ENCODE measurements around the gene MEIKIN. TPM values are rescaled to one million over a fixed set of nuclear protein-coding genes. Genes with fewer than 3 reads are reported as not detected.

The MEIKIN gene, protein sequence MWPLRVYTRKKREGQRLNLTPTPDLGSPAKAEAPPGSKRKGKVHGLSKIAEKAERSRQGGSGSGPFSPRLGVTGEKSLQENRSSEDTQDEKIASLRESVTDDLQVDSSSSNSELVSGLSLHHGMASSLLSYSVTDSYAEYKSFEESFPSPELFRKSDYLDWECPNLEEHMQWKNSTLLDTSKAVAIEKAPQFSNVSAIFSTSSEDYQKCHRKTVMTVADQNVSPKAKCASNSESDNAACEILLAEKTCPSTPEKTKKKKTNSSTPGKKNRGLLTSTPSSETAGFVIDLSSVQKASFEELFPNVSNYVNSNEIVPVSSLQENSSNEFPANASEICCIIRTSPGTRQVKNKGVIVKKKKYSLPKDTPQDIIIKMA
- not detected in 2 replicates for polyA plus RNA-seq (2014; cell fraction: cytosol; rRNA removed)
- not detected in 2 replicates for polyA plus RNA-seq (2014; cell fraction: nucleus; rRNA removed)

DNA sequence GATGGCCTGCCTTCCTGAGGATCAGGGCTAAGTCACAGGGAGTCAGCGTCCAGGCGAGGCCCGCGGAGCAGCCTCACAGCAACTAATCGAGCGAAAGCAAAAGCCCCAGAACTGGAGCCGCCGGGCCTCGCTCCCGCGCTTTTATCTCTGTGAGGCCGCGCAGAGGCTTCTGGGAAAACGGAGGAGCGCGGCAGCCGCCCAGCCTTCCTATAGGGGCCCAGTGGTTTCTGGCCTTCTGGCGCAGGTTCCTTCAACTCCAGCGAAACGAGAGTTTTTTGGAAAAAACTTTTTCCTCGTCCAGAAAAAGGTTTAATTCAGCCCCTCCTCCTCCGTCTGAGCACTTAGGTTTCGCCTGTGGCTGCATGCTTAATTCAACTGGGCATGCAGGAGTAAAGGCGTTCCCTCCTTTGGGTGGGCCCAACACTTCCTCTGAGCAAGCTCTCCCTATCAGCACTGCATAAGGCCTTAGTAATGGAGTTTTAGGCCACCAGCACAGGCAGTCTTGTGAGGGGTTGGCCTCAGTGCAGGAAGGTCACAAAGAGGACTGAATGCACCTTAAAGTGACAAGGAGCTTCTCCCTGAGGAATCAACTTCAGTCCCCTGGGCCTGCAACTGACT is at the start of gene MEIKIN:
TSS of gene MEIKIN (minus strand) at position 113 of the 618 bp plus-strand sequence. CDS start 158 bp downstream, outside the sequence.
- no peak for DNase-seq (ENCODE audit: low spot score)

DNA sequence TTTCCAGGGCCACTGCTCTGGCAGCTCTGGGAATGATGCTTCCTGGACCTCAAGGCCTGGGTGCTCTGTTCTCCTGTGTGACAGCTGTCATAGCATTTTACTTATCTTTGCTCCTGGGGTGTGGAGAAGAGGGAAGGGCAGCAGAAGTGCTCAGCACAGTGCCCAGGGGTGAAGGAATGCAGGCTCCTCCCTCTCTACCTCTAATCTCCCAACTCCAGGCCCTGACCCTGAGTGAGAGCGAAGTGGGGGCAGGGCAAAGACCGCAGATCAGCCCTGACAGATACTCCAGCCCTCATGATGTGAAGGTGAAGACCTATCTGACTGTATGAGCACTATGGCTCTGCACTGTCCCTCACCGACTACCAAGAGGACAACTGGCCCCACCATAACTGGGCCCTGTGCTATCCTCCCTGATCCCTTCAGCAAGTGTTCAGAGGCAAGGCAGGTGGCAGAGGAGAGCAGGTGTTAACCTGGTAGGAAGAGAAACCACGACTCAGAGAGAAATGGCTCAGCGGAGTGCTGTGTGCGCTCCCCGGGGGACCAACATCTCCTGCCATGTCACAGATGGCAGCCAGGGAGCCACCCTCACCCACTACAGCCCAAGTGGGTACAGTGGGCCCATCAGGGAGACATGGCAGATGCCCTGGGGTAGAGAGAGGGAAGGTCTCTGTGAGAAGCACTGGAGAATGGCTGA is 49.2 kb upstream of the MEIKIN start:
- no peak for DNase-seq (ENCODE audit: low spot score)

DNA sequence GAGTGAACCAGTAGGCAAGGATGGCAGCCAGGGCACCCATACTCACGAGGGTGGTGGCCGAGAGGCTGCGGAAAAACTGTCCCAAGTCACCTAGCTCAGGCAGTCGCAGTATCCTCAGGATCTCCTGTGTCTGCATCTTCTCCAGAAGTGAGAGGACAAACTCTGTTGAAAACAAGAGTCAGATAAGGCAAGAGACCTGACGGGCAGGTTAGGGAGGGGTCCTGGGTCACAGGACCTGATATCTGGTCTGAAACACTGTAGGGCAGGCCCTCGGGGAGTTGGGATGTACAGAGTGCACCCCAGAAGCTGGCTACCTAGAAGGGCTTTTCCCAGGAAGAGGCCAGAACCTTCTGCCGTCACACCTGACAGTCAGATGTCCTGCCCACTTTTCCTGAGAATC is 48.6 kb upstream of the MEIKIN start:
- DNase-seq (ENCODE audit: low spot score), result no peak

DNA sequence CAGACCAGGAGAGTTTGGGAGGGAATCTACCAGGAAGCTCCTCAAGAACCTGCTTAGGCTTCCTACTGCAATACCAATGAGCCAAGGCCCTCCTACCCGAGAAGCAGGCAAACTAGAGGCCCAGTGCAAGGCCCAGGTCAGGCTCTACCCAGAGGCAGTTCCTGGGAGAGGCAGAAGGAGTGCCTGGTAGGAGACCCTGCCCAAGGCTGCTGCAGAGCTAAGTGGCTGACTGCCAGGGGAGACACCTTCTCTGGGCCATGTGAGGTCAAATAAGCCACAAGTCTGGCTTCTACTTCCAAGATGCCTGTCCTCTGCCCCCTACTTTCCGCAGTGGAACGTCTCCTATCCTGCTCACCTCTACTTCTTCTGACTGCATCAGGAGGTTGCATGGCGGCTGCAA is 48.2 kb upstream of the MEIKIN start:
- no peak for DNase-seq (ENCODE audit: low spot score)

GRCh38 chr5:131992370-131992769 is 46.9 kb upstream of the MEIKIN start:
- DNase-seq (ENCODE audit: low spot score), result no peak

DNA sequence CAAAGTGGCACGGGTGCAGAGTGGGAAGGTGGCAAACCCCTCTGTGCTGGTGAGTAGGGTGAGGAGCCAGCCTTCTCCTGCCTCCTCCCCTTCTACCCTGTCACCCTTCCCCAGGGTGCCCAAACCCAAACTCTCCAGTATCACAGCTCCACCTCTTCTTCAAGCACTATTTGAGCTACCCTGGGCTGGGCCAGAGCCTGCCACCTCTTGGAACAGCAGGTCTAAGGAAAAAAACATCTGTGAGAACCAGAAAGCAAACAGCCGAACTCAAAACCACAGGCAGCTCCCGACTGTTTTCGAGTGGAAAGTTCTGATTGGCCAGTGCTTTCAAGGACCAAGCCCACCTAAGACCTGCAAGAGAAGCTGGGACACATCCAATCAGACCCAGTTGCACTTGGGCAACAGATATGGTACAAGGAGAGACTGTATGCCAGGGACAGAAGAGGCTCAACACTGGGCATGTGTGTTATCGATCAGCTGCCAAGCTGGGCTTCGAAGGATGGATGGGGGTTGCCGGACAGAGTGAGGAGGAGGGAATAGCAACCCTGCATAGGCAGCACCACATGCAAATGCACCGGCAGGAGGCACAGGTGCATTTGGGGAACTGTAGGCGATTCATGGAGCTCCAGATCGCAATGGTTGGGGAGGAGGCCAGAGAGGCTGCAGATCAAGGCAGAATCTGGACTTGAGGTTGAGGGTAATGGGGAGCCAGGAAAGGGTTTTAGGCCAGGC is 46.3 kb upstream of the MEIKIN start:
- DNase-seq (ENCODE audit: low spot score), result no peak

DNA sequence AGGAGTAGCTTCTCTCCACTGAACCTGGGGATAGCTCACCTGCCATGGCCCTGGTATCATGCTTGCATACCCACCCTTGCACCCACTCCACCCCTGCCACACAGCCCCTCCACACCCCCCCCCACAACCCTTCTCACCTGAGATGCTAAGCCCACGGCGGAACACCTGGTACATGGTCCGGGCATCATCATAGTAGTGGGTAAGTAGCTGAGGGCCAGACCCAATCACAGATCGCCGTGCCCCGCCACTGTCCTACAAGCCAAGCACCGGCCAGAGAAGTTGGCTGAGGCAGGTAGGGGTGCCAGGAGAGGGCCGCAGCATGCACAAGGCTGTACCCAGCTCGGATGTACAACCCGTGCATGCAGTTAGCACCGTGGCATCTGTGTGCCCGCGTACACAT is 45.3 kb upstream of the MEIKIN start:
- no peak for DNase-seq (ENCODE audit: low spot score)

- no peak for DNase-seq (ENCODE audit: low spot score)
Observed at GRCh38 chr5:131988601-131989000, 43.1 kb upstream of the MEIKIN start.

- no peak for DNase-seq (ENCODE audit: low spot score)
Observed at GRCh38 chr5:131987251-131987650, 41.8 kb upstream of the MEIKIN start.

DNA sequence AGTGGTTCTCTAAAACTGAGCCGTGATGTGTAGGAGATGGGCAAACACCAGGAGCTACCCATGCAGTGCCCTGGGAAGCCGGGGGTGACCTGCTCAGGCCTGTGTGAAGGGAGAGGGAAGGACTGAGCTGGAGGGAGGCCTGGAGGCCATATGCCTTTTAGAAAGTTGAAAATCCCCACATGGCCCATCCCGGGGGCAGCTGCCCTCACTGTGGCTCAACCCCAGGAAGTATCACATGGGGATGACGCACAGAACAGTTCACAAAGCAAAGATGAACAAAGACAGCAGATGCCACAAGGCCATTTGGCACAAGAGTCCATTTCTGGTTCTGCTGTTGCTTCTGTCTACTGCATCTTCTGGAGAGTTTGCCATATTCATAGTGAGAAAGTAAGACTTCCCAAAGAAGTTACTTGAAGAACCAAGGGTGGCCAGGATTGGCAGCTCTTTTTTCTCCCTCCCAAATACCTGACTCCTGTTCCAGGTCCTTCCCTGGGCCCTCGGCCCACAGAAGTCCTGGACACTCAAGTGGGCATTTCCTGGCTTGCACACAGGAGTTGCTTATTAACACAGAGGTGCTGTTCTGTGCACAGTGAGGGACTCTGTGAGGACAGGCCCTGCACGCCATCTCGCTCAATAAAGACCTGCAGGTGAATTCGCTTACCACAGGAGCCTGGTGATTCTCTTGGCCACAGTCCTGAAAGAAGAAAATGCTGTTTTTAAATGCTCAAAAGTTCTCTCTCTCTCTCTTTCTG is 40.9 kb upstream of the MEIKIN start:
- DNase-seq (ENCODE audit: low spot score), result no peak

DNA sequence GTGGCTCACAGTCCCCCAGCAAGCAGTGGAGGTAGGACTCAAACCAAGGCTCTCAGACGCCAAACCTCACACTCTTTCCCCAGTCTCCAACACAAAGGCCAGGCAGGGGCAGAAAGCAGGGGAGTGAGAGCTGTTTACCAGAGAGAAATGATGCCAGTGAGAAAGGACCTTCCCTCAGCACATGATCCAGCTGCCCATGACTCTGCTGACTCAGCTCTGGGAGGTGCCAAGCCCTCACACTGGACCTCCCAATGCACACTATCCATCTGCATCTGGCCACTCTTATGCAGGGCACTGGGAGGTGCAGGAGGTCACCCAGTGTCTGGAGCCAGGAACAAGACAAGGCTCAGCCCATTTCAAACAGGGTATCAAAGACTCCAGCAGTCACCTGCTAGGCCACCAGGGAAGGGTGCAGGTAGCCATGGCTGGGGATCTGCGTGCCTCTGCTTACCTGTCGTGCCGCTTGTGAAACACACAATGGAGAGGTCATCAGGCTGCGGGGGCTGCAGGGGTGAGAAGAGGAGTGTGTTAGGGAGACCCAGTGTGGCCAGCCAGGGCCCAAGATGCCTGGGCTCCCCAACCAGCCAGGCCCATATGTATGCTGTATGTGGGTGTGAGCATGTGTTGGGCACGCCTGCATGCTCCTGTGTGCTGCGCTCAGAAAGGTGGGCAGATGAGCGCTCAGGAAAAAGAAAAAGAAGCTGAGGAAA is 39.6 kb upstream of the MEIKIN start:
- no peak for DNase-seq (ENCODE audit: low spot score)

- DNase-seq (ENCODE audit: low spot score), result no peak
Observed at GRCh38 chr5:131983244-131983771, 37.8 kb upstream of the MEIKIN start.

- DNase-seq (ENCODE audit: low spot score), result no peak
Observed at GRCh38 chr5:131981516-131981915, 36.1 kb upstream of the MEIKIN start.

GRCh38 chr5:131980696-131981095 is 35.2 kb upstream of the MEIKIN start:
- no peak for DNase-seq (ENCODE audit: low spot score)

GRCh38 chr5:131979816-131980215 is 34.4 kb upstream of the MEIKIN start:
- DNase-seq (ENCODE audit: low spot score), result no peak

DNA sequence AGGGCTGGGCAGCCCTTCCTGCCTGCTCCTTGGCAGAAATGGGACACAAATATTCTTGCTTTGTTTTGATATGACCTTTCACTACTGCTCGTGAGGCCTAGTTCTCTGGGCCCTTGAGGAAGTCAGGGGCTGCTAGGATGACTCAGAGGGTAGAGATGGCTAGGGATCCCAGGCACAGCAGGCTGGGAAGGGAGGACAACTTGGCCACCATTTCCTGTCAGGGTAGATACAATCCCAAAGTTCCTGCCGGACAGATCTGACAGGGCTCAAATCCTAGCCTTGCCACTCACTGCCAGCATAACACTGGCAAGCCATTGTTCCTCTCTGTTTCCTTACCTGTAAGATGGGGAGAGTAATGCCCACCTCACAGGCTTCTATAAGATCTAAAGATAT is 31.7 kb upstream of the MEIKIN start:
- DNase-seq (ENCODE audit: low spot score), result no peak

DNA sequence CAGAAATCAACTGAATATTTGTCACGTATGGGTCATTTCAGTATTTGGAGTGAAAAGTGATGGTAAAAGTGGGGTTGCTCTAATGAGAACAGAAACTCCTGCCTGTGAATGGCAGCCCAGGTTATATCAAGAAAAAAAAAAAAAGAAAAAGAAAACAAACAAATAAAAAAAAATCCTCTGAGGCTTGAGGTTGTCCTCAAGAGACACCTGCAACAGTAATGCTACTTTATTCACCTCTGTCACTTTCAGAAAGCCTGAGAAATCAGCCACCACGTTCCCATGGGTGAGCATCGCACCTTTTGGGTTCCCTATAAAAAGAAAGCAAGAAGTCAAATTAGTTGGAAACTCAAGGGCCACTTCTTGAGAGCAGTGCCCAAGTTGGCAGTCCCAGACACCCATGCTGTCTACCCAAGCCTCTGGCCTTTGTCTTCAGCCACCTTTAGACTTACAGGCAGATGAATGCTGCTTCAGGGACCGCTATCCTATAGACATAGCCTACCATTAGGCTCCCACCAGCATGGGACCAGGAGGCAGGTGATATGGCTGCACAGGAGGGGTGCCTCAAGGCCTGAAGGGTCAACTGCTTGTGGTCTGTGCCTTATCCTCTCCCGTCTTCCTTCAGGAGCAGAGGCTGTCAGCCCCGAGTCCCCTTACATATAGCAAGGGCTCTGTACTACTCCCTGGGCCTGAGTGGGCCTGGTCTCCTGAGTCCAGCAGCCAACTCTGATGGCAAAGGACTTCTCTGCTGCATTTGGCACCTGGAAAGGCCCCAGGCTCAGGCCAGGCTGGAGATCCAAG is 31.1 kb upstream of the MEIKIN start:
- no peak for DNase-seq (ENCODE audit: low spot score)

GRCh38 chr5:131974956-131975726 is 29.7 kb upstream of the MEIKIN start:
- DNase-seq (ENCODE audit: low spot score), result no peak

- no peak for DNase-seq (ENCODE audit: low spot score)
Observed at GRCh38 chr5:131974622-131974955, 29.1 kb upstream of the MEIKIN start.

Measured in SK-N-DZ (cell line).